ENCODE data around the gene NADK. TPM values are rescaled to one million over a fixed set of nuclear protein-coding genes. Genes with fewer than 3 reads are reported as not detected.

The NADK gene
- total and polyA plus RNA-seq, 2 of the 13 experiments (the other 11 are each of a cell fraction or from before 2014, with no cell fraction given), result 56.6 to 60.1 TPM

DNA sequence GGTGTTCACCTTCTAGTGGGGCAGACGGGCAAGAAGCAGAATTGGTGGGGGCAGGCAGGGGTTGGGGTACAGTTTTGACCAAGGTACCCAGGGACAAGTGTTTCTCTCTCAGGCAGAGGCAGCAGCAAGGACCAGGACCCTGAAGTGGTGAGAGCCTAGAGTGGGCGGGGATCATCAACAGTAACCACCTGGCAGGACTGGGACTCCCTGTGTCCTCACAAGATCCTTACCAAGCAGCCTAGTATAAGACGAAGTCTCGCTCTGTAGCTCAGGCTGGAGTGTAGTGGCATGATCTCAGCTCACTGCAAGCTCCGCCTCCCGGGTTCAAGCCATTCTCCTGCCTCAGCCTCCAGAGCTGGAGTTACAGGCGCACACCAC is 3.2 kb upstream of the NADK start (continued):
- 0 out of 2 replicates have a peak, but pooled peaks have one; percentile 10 for TF ChIP-seq HDAC1 (CRISPR knock-in tag; IDR thresholded peaks at IDR 0.05)
- TF ChIP-seq HIVEP1 (CRISPR knock-in tag; IDR thresholded peaks at IDR 0.05), result no peak
- TF ChIP-seq, protein P1, sequence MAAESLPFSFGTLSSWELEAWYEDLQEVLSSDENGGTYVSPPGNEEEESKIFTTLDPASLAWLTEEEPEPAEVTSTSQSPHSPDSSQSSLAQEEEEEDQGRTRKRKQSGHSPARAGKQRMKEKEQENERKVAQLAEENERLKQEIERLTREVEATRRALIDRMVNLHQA (CRISPR knock-in tag; IDR thresholded peaks at IDR 0.05), result no peak
- TF ChIP-seq NR1H2 (CRISPR knock-in tag; IDR thresholded peaks at IDR 0.05; ENCODE audit: borderline replicate concordance, low read depth), result no peak
- TF ChIP-seq ZNF350 (CRISPR knock-in tag; IDR thresholded peaks at IDR 0.05; ENCODE audit: borderline replicate concordance, low read depth), result 0 out of 2 replicates have a peak, but pooled peaks have one; percentile 11
- no peak for TF ChIP-seq WIZ (CRISPR knock-in tag; IDR thresholded peaks at IDR 0.05)

DNA sequence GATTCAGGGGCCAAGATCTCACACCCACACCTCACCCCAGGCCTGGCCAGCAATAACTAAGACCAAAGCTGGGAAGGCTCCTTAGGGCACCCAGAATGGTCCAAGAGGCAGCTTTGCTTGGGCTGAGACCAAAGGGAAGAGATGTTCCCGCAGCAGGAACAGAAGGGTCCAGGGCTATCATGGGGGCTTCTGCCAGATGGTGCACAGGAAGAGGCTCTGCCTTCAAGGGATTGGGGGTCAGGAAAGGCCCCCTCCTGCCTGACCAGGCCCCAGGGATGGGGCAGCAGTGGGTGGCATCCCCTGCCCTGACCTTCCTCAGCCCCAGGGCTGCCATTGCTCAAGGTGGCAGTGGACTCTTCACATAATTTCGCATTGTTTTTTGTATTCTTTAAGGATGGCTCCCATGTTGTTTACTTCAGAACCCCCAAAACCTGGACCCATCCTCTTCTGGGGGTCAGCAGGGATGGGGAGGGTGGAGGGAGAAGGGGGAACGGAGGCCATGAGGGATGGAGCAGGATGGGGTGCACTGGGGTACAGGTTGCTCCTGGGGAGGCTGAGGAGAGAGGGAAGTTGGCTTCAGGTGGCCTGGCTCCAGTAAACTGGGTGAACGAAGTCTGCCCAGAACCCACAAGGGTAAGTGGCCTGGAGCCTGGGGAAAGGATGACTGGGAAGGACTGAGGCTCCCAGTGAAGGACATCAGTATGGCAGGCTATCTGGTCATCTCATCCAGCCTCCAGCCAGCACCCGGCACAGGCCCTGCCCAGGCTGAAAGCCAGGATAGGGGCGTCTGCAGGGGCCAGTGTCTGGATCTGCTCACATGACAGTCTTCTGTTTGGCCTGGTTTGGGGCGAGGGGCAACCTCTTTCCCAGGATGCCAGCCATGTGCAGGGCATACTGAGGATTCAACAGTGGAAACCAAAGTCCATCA is 2.6 kb upstream of the NADK start:
- H4K20me1 ChIP-seq (ENCODE audit: insufficient read depth, low read length), result peaks cover 3% of the 10 kb centered on the region; the same call in 1 of the 2 replicates
- intact Hi-C loops (cut with micrococcal nuclease; ENCODE audit: unreplicated experiment) (no loop called here), in situ Hi-C loops (cut with HindIII; ENCODE audit: extremely low pct_ligation_motif_present, low pct_unique_long_range_greater_than_20kb) (loop anchor here (10.0 kb wide), 1 partner anchor 124 kb away; no protein-coding TSS in a partner anchor)
- H3K4me3 ChIP-seq (replicated peaks in 1 of 3; ENCODE audit: insufficient read depth in 1 of 3, low read depth in 2 of 3, low read length in 3 of 3), result peak overlapping the region in 1 of 3 experiments; percentile 92; a peak in 1 of 6 replicates
- peaks cover 20% of the 10 kb centered on the region for H3K79me2 ChIP-seq (ENCODE audit: insufficient read depth, low read length)
- BruUV-seq (replicated peaks), result no TSS peak
- H2AFZ ChIP-seq (ENCODE audit: low read length), result no peak overlapping the region
- ChIA-PET POLR2A (interaction anchor here (1.1 to 2.5 kb wide), 5 partner anchors 8 to 128 kb away, joined by 3 to 22 read pairs (median 6); no protein-coding TSS in a partner anchor), CTCF (ENCODE audit: low intra/inter-chr PET ratio, low total read pairs) (no interaction called here)
- no peak overlapping the region for H3K27ac ChIP-seq (ENCODE audit: extremely low read length, insufficient read depth, low read length)
- no peak overlapping the region for H3K9ac ChIP-seq (ENCODE audit: insufficient read depth, low read depth, low read length)
- ATAC-seq (peak; percentile 3), DNase-seq (ENCODE audit: low spot score) (no peak), FAIRE-seq (no peak)
- peaks cover 2 to 10% of the 10 kb centered on the region in 2 experiments; a peak in 4 of 5 replicates for H3K36me3 ChIP-seq (replicated peaks in 1 of 2; ENCODE audit: control insufficient read depth in 1 of 2, insufficient read depth in 2 of 2, low read length in 2 of 2)
- 61% methylated on average over 4 of the region's 7 CpGs for WGBS (ENCODE audit: low lambda C conversion rate)
- TF ChIP-seq ZNF879 (CRISPR knock-in tag; IDR thresholded peaks at IDR 0.05), result no peak
- peak overlapping the region; percentile 93 for H3K4me2 ChIP-seq (ENCODE audit: low read depth, low read length)
- peaks cover 58% of the 10 kb centered on the region for H3K4me1 ChIP-seq (ENCODE audit: insufficient read depth, low read length)
- H3K9me3 ChIP-seq (ENCODE audit: low read length), result no peaks in the 10 kb centered on the region
- no peaks in the 10 kb centered on the region for H3K27me3 ChIP-seq (ENCODE audit: control insufficient read depth in 1 of 2, insufficient read depth in 2 of 2, low read length in 2 of 2)

All from HepG2 (cell line).